Measurements from ENCODE around the gene RWDD1.
A peak's percentile ranks its signal among the peaks of the same experiment; 100 is the strongest.

The RWDD1 gene, protein sequence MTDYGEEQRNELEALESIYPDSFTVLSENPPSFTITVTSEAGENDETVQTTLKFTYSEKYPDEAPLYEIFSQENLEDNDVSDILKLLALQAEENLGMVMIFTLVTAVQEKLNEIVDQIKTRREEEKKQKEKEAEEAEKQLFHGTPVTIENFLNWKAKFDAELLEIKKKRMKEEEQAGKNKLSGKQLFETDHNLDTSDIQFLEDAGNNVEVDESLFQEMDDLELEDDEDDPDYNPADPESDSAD

GRCh38 chr6:116570856-116571682 is at the start of gene RWDD1:
RWDD1 (plus strand) TSS chr6:116571504; CDS start chr6:116571583, 79 bp downstream.
- DNase-seq = peak; percentile 96 to 98

- no peak for DNase-seq
Measured at GRCh38 chr6:116522896-116523295, 48.4 kb upstream of the RWDD1 start.

DNA sequence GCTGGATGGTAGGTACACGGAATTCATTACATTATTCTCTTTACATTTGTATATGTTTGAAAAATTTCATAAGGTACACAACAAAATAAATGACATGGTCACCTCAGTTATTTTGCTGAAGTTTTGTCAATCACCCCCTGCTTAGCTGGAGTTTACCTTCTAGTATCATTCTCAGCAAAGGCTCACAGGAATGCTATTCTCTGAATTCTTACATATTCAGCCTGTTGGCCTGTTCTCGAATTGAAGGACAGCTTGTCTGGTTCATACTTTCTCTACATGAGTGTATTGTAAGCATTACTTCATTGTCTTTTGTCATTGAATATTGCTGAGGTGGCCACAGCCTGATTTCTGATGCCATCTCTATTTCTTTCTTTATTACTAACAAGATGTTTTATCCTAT is 47.1 kb upstream of the RWDD1 start:
- no peak for DNase-seq

DNA sequence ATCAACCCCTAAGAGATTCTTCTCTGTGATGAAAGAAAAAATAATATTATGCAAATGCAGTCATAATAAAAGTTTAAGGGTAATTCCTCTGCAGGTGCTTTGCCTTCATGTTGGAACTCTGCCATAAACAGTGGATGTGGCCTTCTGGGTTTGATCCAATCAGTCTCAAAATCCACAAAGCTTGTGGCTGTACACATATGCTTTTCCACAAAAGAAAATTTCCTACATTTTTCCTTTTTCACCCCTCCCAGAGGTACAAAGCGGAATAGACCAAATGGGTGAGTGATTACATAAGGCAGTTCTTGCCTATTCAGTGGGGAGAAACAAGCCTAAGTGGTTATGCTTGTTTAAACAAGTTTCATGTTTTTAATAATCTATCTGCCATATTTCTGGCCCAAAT is 43.2 kb upstream of the RWDD1 start:
- DNase-seq = no peak

GRCh38 chr6:116528780-116529179 is 42.5 kb upstream of the RWDD1 start:
- DNase-seq = no peak

- DNase-seq = no peak
Measured at GRCh38 chr6:116529466-116530290, 41.6 kb upstream of the RWDD1 start.

GRCh38 chr6:116530436-116530835 is 40.9 kb upstream of the RWDD1 start:
- DNase-seq = no peak

- peak; percentile 34 to 44 for DNase-seq
Measured at GRCh38 chr6:116531675-116532570, 39.4 kb upstream of the RWDD1 start.

DNA sequence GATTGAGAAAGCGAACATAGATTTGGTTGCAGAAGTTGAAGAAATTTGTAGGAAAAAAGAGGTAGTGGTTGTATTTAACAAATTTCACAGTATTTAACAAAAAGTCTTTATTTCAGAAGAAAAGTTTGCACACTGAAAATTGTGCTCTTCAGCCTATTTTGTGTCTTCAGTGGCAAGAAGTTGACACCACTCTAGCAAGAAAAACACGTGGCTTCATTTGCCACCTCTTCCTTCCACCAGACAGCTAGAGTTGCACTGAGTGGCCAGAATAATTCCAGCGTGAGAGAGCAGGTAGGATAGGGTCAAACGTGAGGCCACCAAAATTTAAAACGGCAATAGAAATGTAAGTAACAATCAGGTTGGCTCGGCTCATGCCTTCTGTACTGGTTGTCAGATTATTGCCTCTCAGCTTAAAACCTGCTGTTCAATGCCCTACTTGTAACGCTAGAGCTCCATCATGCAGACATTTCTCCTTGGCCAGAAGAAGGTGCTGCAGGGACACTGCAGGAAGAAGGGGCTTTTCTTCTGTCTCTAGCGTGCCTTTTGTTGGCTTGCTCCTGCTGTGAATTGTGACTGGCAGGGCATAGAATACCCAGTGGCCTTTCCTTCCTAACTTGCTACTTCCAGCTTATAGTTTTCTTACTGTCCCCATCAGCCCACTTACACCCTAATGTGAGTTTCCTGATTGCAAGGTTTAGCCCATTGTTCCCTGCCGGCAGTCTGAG is 37.9 kb upstream of the RWDD1 start:
- no peak for DNase-seq

DNA sequence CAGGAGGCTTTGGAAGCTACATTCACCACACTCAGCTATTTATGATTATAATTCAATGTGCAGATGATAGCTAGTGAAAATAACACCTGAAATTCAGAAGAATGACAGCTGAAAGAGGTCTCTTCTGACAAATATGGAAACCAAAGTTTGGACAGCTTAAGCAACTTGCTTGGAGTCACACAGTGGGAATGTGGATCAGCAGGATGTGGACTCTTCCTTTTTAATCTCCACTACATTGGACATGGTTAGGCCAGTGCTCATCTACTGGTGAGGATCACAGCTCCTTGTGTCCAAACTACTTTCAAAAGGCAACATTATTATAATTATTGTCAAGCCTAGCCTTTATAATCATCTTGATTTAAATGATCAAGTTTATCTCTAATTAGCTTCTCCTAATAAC is 36.2 kb upstream of the RWDD1 start:
- no peak for DNase-seq

- no peak for DNase-seq
Measured at GRCh38 chr6:116536216-116536621, 35.1 kb upstream of the RWDD1 start.

- DNase-seq = no peak
Measured at GRCh38 chr6:116542426-116542825, 28.9 kb upstream of the RWDD1 start.

DNA sequence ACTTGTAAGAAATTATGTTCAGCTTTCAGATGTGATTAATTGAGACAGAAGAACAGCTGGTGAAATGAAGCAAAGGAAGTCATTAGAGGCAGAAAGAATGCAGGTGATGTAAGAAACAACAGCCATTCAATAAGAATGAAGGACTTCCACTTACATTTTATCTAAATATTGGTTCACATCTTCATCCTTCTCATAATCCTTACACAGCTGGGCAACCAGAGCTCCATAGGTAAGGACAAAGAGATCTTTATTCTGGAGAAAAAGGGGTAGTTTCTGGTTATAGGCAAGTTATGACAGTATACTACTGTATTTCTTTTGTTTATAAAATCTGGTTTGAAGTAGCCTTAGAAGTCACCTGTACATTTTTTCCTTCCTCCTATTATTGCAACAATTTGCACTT is 28.2 kb upstream of the RWDD1 start:
- no peak for DNase-seq

DNA sequence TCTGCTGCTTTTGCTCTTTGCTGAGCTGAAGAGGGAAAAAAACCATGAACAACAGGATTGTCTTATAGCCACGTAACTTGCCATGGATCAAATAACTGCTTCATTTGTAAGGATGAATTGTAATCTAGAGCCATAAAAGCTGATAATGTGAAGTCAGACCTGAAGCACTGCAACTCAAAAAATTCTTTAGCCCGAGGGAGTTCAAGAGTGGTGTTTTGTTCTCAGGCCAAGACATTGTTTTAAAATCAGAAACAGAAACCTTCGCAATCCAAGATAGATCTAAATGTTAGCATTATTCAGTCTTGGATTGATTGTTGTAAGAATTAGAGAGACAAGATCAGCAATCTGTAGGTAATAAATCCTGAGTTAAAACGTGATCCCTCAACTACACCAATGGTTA is 25.7 kb upstream of the RWDD1 start, which contains the start of gene TRAPPC3L:
Gene TRAPPC3L, minus strand, starts transcription at position 34 of the 400 bp plus-strand sequence. CDS start 170 bp downstream, outside the sequence.
- no peak for DNase-seq

DNA sequence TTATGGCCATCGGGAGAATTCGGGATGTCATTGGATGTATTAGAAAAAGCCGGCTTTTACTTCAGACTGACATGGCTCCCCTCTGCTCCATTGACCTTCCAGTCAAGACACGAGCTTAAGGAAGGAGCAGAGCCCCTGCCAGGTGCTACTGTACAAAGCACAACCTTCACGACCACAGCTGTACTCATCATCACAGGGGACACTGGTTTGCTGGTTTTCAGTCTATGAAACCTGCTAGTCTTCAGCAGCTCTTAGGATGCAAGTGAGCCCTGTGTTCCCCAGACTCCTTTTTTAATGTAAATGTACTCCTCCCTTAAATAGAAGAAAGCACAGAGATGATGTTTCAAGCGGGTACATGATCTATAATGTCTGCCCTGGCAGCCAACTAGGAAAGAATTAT is 23.9 kb upstream of the RWDD1 start:
- no peak for DNase-seq

DNA sequence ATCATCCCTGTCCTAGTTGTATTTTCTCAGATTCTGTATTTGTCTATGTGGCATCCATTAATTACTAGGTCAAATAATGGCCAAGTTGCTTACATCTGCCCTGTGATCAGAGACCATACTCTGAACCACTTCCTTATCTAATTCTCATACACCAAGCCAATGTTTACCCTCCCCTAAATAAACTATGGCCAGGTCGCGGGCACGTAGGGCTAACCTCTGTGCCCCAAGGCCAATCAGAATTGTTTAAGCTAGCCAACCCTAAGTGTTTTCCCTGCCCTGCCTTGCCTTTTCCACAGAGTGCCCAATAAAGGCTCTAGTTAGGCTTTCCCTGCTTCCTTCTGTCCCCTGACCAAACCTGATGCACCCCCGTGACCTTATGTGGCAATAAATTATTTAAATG is 20.5 kb upstream of the RWDD1 start:
- no peak for DNase-seq

- DNase-seq = no peak
Measured at GRCh38 chr6:116553451-116553850, 17.9 kb upstream of the RWDD1 start, which contains the start of gene CALHM4. CALHM4 (plus strand) TSS chr6:116553751; CDS start chr6:116553794, 43 bp downstream.

- no peak for DNase-seq
Measured at GRCh38 chr6:116556065-116556464, 15.2 kb upstream of the RWDD1 start.

DNA sequence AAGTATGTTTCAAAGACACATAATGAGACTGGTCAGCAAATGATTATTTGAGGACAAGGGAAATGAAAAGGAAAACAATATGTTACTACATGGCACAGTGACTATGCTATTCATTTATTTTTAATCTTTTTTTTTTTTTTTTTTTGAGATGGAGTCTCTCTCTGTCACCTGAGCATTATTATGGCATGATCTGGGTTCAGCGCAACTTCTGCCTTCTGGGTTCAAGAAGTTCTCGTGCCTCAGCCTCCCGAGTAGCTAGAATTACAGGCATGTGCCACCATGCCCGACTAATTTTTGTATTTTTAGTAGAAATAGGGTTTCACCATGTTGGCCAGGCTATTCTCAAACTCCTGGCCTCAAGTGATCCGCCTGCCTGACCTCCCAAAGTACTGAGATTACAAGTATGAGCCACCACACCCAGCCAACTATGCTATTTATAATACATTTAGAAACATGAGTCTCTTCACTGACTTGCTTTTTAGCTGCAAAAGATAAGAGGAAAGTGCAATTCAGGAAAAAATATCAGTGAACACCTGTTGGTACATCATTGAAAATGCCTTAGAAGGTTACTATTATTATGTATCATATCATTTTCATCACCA is 14.4 kb upstream of the RWDD1 start:
- no peak for DNase-seq

- no peak for DNase-seq
Measured at GRCh38 chr6:116557893-116558292, 13.4 kb upstream of the RWDD1 start.

DNA sequence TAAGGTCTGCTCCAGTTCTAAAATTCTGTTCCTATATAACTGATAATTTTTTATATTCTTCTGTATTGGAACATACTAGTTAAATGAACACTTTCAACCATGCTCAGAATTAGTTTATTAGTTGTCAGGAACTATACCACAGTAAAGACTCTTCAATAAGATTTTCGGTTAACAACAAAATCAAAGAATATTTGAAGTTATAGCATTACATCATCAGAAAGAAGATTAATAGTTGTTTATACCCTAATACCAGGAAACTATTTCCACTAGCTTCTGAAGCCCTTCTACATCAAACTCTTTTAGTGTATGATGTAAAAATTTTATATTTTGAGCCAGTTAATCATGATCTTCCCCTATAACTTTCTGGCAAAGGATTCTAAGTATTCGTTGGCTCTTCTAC is 11.2 kb upstream of the RWDD1 start:
- DNase-seq = no peak
